Adrenal gland (tissue), 12 donors: ENCODE measurements around the gene BAG3. TPM values are rescaled to one million over a fixed set of nuclear protein-coding genes. Genes with fewer than 3 reads are reported as not detected.

Experiments
- DNase-seq, 7 donors: peaks; one replicate each; pipeline ENCODE4 v3.0.0-alpha.2; 2019 to 2020
- H3K27ac ChIP-seq, 5 donors: fragments of 200-600 bp; sonication (generic) in 4 of 5; 1 replicate in 3 of 5; 2 replicates in 2 of 5; pipeline versions ENCODE4 v1.5.1 to v1.8.0; 2016 to 2020; ENCODE audit warnings: mild to moderate bottlenecking in 1 of 5
- H3K27me3 ChIP-seq: fragments of 200-600 bp; 2 replicates; pipeline ENCODE4 v1.8.0; 2021
- H3K36me3 ChIP-seq, 2 donors: fragments of 200-600 bp; replicated peaks in 1 of 2; 1 replicate in 1 of 2; 2 replicates in 1 of 2; pipeline versions ENCODE4 v1.5.1 to v1.8.0; 2018 to 2022
- H3K4me1 ChIP-seq, 2 donors: fragments of 200-600 bp; replicated peaks in 1 of 2; 1 replicate in 1 of 2; 2 replicates in 1 of 2; pipeline versions ENCODE4 v1.5.1 to v1.8.0; 2018 to 2021
- H3K4me3 ChIP-seq, 4 donors: fragments of 200-600 bp; sonication (generic) in 3 of 4; one replicate each; pipeline ENCODE4 v1.5.1; 2016 to 2018
- H3K9me3 ChIP-seq, 3 donors: fragments of 200-600 bp; sonication (generic) in 1 of 3; replicated peaks in 1 of 3; 1 replicate in 2 of 3; 2 replicates in 1 of 3; pipeline versions ENCODE4 v1.5.1 to v1.8.0; 2016 to 2021
- POLR2A ChIP-seq, 2 donors: fragments of 450-650 bp; IDR thresholded peaks; one replicate each; pipeline ENCODE4 v1.6.1; 2017; ENCODE audit warnings: antibody characterized with exemption in 2 of 2, mild to moderate bottlenecking in 2 of 2, moderate library complexity in 1 of 2
- WGBS, 4 donors: extraction: QIAGEN DNeasy Blood & Tissue Kit in 2 of 4; methylation state at CpG; one replicate each; pipeline versions ENCODE4 v1.1.5 to v1.1.7; 2013 to 2017; 5-methylcytosine and 5-hydroxymethylcytosine counted together
- intact Hi-C, 2 donors: fragments of 100-400 bp; cut with DNase I; formaldehyde crosslinking; loops; one replicate each; pipeline versions ENCODE4 v1.14.1 to v1.15.0; 2022 to 2023
- polyA plus RNA-seq, 3 donors: library from polyadenylated mRNA; stranded (reverse); fragments of 200-250 nt in 2 of 3; fragments of 350-450 nt in 1 of 3; fragmentation: Illumina TruSeq in 1 of 3; extraction: RNeasy Lipid Tissue Mini Kit (QIAGEN cat#74804) in 1 of 3; gene quantifications; one replicate each; pipeline ENCODE4 v1.2.3, GENCODE V29; 2013 to 2014
- total RNA-seq, 9 donors: library from RNA; depleted of rRNA in 4 of 9; stranded (reverse); fragments of >200 nt in 4 of 9; fragments of 120-200 nt in 1 of 9; fragmentation: NEBNext Ultra II Directional in 1 of 9; extraction: Animal tissue kit (Norgen Biotek cat#: 25700) in 1 of 9; gene quantifications; one replicate each; pipeline versions ENCODE4 v1.1.0 to v1.2.4, GENCODE V29; 2013 to 2023
- TF ChIP-seq, protein P1 (sequence below), 6 experiments: fragments of 450-650 bp in 4 of 6; fragments of 200-600 bp in 2 of 6; sonication (generic) in 1 of 6; IDR thresholded peaks; 1 replicate in 5 of 6; 2 replicates in 1 of 6; pipeline versions ENCODE4 v1.5.1 to v1.8.0; 2016 to 2021; ENCODE audit warnings: antibody characterized with exemption in 6 of 6, mild to moderate bottlenecking in 2 of 6, moderate library complexity in 1 of 6
- donor health status: healthy with polysubstance abuse.
- donor health status: Bipolar disorder and iron deficiency.
- donor health status: DM: yes; HTN: yes; CAD: no.
- donor health status: DM: no; HTN: no; CAD: no.
- donor health status: DM: no; HTN: no; CAD: no.
- donor health status: DM: yes; HTN: yes; CAD: no.

Gene BAG3
- total and polyA plus RNA-seq, 12 donors: 6.1 to 49.3 (median 30.0) TPM

DNA sequence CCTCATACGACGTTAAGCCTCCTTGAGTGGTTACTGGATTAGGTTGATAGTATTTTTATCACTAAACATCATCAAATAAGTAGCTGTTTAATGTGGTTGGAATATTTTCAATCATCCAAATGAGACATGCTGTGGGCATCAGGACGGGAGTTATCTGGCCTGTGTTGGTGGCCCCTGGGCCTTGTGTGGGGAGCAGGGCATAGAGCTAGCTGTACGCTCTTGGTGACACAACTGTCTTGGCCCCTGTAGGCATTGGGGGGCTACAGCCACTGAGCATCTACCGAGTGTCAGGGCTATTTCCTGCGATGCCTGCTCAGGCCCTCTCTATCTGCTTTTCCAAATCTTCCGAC, 28.3 kb downstream of the BAG3 start:
- intact Hi-C loops: no loop called here
- Histone ChIP-seq H3K36me3 (peaks cover 0 to 30% of the 10 kb centered on the region in 2 donors), H3K9me3 (no peaks in the 10 kb centered on the region), H3K27ac (no peak overlapping the region), H3K4me3 (no peak overlapping the region), H3K27me3 (no peaks in the 10 kb centered on the region), H3K4me1 (peaks cover 5 to 9% of the 10 kb centered on the region in 2 donors)
- DNase-seq: no peak
- TF ChIP-seq, protein P1, sequence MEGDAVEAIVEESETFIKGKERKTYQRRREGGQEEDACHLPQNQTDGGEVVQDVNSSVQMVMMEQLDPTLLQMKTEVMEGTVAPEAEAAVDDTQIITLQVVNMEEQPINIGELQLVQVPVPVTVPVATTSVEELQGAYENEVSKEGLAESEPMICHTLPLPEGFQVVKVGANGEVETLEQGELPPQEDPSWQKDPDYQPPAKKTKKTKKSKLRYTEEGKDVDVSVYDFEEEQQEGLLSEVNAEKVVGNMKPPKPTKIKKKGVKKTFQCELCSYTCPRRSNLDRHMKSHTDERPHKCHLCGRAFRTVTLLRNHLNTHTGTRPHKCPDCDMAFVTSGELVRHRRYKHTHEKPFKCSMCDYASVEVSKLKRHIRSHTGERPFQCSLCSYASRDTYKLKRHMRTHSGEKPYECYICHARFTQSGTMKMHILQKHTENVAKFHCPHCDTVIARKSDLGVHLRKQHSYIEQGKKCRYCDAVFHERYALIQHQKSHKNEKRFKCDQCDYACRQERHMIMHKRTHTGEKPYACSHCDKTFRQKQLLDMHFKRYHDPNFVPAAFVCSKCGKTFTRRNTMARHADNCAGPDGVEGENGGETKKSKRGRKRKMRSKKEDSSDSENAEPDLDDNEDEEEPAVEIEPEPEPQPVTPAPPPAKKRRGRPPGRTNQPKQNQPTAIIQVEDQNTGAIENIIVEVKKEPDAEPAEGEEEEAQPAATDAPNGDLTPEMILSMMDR (IDR thresholded peaks at IDR 0.05): no peak
- TF ChIP-seq POLR2A (IDR thresholded peaks at IDR 0.05): no peak
- 86 to 95% (median 88%) methylated on average over 7 of the region's 7 CpGs for WGBS, 4 donors

DNA sequence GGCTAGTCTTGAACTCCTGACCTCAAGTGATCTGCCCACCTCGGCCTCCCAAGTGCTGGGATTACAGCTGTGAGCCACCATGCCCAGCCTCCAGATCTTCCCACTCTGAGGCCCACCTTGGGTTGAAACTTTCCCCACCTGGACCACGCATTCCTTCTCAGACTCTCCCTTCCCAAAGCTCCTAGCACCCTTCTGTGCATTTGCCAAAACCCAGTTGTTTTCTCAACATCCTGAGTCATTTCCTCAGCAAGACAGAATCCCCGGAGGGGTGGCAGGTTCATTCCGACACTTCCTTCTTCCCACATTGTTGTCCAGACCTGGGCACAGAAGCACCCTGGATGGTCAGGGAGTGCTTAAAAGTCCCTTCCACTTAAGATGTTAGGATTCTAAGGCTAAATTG, 28.9 kb downstream of the BAG3 start:
- Histone ChIP-seq H3K27ac (peak overlapping the region in 1 of 5 donors; percentile 22), H3K4me3 (no peak overlapping the region), H3K4me1 (peaks cover 5 to 9% of the 10 kb centered on the region in 2 donors), H3K27me3 (no peaks in the 10 kb centered on the region), H3K9me3 (no peaks in the 10 kb centered on the region), H3K36me3 (peaks cover 0 to 25% of the 10 kb centered on the region in 2 donors)
- 61 to 67% (median 63%) methylated on average over 4 of the region's 4 CpGs for WGBS, 4 donors
- intact Hi-C loops: loop anchor here in 1 of 2 donors (10.0 kb wide), 2 partner anchors 75 kb away; no protein-coding TSS in a partner anchor
- no peak for TF ChIP-seq POLR2A (IDR thresholded peaks at IDR 0.05)
- TF ChIP-seq, protein P1 (IDR thresholded peaks at IDR 0.05): no peak
- no peak for DNase-seq

DNA sequence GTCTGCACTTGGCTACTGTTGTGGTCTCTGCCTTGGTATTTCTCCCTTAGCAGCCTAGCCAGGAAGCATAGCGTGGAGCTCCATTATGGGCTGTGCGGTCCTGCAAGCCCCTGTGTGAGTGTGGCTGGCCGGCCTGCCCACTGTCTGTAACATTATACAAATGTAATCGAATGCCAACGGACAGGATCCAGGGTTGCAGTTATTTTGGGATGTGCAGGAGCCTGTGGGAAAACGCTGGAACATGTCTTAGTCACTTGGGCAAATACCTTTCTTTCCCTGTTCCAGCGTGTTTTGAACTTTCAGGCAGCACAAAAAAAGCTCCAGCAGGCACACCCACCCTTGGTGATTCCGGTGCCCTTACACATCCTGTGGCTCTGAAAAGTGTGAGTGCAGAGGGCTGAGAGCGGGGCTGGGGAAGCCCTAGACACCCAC, 29.5 kb downstream of the BAG3 start:
- 64 to 75% (median 72%) methylated on average over 7 to 9 of the region's 9 CpGs for WGBS, 4 donors
- Histone ChIP-seq H3K36me3 (peaks cover 0 to 21% of the 10 kb centered on the region in 2 donors), H3K27ac (peak overlapping the region in 1 of 5 donors; percentile 22), H3K27me3 (no peaks in the 10 kb centered on the region), H3K9me3 (no peaks in the 10 kb centered on the region), H3K4me1 (peaks cover 5 to 9% of the 10 kb centered on the region in 2 donors), H3K4me3 (no peak overlapping the region)
- intact Hi-C loops: loop anchor here in 1 of 2 donors (10.0 kb wide), 2 partner anchors 74 to 76 kb away; no protein-coding TSS in a partner anchor
- no peak for DNase-seq
- no peak for TF ChIP-seq POLR2A (IDR thresholded peaks at IDR 0.05)
- TF ChIP-seq, protein P1 (IDR thresholded peaks at IDR 0.05): no peak

DNA sequence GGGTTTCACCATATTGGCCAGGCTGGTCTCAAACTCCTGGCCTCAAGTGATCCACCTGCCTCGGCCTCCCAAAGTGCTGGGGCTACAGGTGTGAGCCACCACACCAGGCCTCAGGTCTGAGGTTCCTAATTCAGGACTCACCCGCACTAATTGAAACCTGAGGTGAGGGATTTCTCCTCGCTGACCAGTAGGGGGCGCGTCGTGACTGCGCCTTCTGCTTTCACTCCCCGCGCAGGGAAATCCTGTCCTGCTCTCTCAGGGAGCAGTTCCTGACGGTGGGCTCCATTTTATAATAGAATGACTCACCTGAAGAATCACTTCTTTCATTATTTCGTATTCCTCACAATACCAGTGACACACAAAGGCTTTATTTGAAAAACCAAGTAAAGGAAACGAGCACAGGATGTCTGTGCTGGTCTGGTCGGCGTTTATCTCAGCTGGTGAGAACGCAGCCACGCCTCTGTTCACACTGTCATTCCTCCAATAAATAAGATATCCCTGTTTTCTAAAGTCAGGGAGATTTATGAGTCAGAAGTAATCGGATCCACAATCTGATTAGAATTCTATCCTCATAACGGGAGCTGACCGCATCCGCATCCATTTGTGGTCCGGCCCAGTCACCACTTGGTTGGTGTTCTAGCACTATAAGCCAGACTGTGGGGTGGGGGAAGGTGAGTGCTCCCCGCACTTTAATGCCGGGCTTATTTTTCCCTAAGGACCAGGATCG, 35.4 kb downstream of the BAG3 start:
- no peaks in the 10 kb centered on the region for H3K27me3 ChIP-seq
- H3K4me1 ChIP-seq: peaks cover 9 to 11% of the 10 kb centered on the region in 2 donors
- DNase-seq: peak; percentile 74 to 87 (median 81)
- no peaks in the 10 kb centered on the region for H3K9me3 ChIP-seq
- TF ChIP-seq, protein P1 (IDR thresholded peaks at IDR 0.05): peak; percentile 87 to 98 (median 92)
- TF ChIP-seq POLR2A (IDR thresholded peaks at IDR 0.05): no peak
- no peaks in the 10 kb centered on the region for H3K36me3 ChIP-seq
- H3K4me3 ChIP-seq: no peak overlapping the region
- intact Hi-C loops: loop anchor here in 1 of 2 donors (5.0 to 10.0 kb wide), 3 partner anchors 68 to 171 kb away; no protein-coding TSS in a partner anchor
- H3K27ac ChIP-seq: peak overlapping the region in 2 of 5 donors; percentile 51 to 53
- WGBS, 4 donors: 23 to 39% (median 28%) methylated on average over 20 to 24 of the region's 24 CpGs
